GM19035 (cell line): ENCODE results near the gene GABBR1.

Source experiments
- ATAC-seq: cut with Tn5 transposase; IDR thresholded peaks from one replicate; pipeline ENCODE4 v1.9.1; 2021; ENCODE audit not compliant: unreplicated experiment

The GABBR1 gene

DNA sequence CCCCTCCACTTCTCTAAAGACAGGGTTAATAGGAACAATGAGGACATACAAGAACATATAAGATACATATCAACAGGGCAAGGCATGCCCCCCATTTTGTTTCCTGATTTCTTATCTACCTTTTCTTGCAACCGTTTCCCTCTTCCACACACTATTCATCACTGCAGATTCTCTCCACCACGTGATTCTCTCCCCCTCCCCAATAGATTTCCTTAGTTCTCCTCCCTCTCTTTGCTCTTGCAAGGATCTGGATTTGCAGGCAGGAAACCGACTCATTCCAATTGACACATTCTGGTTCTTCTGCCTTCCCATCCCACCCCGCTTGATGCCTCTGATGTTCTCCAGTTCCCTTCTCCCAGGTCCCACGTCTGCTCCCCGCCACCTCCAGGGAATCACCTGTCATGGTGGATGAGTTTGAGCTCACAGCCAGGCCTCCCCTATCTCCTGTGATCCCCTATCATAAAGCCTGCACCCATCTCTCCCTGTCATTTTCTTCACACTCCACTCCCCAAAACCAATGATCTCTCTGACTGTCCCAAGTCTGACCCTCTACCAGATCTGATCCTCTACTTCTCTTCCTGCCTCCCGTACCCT, 7.5 kb downstream of the GABBR1 start:
- ATAC-seq = no peak

- no peak for ATAC-seq
These were observed 8.4 kb downstream of the GABBR1 start for GRCh38 chr6:29624520-29624961.

DNA sequence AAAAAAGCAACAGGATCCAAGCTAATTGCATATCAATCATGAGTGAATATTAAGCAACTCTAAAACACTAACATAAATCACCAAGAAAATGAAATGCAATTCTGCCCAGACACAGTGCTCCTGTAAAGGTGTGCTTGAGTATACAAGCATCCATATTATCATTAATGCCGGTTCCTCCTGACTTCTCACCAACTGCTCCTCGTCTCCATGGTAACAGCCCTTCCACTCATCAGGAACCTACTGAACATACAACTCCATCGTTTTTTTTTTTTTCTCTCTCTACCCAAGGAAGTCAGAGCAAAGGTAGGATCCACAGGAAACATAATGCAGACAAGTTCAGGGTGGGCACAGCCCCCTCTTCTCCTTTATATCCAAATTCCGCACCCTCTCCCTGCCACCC, 12.4 kb downstream of the GABBR1 start:
- ATAC-seq = no peak

DNA sequence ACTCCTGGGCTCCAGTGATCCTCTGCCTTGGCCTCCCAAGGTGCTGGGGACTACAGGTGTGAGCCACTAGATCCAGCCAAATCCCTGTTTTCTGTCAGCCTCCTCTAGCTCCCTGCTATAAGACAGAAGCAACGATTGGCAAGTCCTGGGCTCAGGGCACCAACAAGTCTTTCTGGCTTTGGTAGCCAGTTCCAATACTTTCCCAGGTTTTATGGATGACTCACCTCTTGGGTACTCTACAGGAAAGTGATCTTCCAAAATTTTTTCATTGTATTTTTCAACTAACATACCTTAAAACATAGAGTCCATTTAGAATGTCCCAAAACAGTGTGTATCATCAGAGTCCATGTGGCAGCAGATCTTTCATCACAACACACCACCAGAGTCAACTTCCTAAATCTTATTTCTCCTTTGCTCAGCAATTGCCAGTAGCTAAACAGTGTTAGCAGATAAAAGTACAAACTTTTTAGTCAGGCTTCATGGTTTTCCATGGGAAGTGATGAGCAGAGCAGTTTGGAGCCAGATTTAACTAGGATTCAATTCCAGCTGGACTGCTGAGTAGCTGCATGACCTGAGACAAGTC, 13.3 kb downstream of the GABBR1 start:
- ATAC-seq = no peak

DNA sequence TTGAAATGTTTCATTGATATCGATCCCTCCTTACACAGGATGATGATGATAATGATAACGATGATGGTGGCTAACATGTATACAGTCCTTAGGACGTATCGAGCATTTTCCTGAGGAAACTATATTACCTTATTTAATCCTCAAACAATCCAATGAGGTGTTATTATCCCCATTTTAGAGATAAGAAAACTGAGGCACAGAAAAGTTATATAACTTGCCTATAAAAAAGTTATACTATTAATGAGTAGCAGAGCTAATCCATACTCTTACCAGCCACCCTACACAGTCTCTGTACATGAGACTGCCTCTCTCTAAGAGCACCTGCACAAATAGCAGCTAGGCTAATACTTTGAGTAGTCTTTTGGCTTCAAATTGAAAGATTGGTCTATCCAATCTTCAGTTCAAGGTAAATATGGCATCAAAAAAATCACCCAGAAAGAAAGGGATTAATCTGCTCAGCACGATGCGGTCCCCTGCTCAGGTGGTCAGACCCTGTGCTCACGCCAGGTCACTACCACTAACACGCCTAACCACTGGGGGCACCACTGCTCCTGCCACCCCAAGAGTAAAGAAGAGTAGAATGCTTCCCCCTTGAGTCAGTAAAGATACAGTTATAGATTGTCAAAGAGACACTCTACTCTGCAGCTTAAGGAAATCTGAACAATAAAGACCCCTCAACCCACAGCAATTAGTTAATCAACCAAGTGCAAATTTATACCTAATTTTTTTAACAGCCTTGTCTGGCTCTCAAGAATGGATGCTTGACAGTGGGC, 15.0 kb downstream of the GABBR1 start:
- no peak for ATAC-seq

DNA sequence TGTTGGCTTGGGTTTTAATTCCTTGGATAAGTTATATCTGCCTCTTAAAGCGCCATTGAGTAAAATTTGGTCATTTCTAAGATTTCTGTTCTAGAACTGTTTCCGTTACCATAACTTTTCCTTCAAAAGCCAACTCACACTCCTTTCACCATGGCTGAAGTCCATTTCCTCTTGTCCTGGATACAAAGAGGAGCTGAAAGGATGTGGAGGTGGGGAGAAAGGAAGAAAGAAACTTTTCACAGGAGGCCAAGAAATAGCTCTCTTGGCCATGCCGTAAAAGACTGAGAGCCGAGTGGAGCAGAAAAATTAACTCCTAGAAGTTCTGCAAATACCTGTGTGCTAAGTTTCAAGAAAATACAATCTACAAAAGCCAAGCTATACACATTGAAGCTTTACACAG, 21.6 kb downstream of the GABBR1 start:
- ATAC-seq = no peak

DNA sequence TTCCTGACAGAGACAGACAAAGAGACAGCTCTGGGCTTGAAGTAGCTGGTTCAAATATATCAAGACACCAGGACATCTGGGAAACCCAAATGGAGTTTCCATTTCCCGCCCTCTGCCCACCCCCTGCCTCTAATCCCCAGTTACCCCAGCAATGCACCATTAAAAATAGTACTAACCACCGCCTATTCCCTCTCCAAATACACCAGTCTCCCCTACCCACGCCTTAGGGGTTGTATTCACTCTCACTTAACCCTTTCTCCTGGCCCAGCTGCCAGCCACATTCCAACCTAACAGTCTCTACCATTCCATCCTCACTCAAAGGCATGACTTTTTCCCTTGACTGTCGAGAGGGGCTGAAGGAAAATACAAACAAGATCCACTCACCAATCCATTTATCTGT, 22.4 kb downstream of the GABBR1 start:
- no peak for ATAC-seq

DNA sequence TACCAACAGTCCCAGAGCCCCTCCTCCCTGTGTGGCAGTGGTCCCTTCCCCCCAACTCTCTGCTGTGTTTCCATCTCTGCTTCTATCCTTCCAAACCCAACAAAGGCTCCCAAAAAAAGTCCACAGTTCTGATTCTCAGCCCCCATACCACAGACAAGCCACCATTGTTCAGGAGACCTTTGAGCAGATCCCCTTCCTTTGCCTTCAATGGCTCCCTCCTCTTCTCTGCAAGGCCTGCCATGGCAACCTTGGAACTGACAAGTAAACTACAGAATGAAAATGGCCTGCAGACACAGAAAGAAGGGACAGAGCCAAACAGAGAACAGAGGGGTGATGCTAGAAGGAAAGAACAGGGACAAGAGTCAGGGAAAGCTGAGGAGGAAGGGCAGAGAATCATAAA, 24.9 kb downstream of the GABBR1 start:
- ATAC-seq = no peak

- no peak for ATAC-seq
These were observed 29.1 kb downstream of the GABBR1 start for GRCh38 chr6:29603930-29604329.

GRCh38 chr6:29603456-29603855, 29.5 kb downstream of the GABBR1 start:
- no peak for ATAC-seq

DNA sequence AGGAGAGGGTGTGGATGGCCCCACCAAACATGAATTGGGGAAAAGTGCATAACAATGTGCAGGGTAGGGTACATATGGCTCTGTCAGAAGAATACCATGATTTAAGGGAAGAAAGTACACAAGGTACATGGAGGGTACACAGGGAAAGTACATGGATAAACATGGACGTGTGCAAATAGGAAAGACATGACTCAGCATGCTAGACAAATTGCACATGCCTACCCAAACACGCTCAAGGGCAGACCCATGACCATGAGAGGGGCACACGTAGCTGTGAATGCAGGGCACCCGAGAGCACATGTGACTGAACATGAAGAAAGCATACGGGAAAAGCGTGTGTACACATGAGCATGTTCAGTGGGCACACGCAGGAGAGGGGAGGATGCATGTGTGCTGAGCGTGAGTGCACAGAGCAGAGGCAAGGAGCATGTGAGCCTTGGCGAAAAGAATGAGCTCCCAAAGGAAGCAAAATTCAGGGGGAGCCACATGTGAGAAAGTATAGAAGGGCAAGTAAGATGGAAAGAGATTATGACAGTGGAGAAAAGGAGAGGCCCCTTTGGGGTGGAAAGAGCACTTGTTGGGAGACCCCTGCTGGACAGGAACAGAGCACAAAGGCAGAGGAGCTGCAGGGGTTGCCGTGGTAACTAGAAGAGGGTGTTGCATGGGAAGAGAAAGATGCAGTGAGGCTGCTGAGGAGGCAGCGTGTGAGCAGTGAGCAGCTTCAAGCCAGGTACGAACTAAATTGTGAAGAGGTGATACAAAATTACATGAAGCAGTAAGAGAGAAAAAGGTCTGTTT, 30.2 kb downstream of the GABBR1 start:
- ATAC-seq = no peak

DNA sequence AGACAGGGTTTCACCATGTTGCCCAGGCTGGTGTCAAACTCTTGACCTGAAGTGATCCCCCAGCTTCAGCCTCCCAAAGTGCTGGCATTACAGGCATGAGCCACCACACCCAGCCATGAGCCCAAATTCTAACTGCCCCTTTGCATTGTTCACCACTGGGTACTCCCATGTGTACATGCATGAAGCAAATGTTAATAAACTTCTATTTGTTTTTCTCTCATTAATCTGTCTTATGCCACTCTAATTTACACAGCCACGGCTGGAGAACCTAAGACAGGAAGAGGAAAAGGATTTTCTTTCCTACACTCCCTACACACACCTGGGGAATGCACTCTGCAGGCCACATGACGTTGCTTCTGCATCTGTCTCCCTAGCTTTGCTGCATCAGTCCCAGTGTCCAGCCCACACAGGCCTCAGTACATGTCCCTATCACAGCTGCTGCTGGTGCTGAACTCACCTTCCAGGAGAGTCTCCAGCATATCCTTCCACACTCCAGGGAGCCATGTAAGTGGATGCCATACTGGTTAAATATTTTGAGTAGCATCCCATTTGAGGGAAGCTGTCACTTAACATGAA, 34.7 kb downstream of the GABBR1 start:
- no peak for ATAC-seq

DNA sequence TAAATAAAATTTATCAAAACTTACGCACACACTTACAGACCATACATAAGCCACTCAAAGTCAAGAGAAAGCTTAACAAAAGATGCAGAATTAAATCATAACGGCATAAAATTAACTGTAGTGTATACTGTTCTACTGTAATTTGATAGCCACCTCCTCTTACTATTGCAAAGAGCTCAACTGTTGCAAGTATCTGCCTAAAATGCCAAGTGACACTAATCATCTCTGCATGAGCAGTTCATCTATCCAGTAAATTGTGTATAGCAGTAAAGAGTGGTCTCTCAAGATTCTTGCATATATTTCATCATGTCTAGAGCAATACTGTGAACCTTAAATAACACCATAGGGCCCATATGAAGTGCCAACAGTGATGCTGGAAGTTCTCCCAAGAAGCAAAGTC, 35.8 kb downstream of the GABBR1 start:
- no peak for ATAC-seq

DNA sequence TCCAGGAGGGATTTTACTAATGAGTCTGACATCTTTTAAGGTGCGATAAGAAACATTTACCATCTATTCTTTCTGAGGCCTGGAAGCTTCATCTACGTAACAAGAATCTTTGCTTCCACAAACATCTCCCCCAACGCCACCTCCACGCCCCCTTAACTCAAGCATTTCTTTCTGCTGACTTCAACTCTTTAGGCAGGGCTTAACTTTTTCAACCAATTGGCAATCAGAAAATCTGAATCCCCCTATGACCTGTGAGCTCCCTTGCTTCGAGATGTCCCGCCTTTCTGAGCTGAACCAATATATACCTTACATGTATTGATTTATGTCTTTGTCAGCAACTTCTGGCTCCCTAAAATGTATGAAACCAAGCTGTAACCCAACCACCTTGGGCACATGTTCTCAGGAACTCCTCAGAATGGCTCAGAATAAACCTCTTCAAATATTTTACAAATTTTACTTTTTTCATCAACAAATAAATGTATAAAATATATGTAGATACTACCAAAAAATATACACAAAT, 36.5 kb downstream of the GABBR1 start:
- ATAC-seq = no peak

DNA sequence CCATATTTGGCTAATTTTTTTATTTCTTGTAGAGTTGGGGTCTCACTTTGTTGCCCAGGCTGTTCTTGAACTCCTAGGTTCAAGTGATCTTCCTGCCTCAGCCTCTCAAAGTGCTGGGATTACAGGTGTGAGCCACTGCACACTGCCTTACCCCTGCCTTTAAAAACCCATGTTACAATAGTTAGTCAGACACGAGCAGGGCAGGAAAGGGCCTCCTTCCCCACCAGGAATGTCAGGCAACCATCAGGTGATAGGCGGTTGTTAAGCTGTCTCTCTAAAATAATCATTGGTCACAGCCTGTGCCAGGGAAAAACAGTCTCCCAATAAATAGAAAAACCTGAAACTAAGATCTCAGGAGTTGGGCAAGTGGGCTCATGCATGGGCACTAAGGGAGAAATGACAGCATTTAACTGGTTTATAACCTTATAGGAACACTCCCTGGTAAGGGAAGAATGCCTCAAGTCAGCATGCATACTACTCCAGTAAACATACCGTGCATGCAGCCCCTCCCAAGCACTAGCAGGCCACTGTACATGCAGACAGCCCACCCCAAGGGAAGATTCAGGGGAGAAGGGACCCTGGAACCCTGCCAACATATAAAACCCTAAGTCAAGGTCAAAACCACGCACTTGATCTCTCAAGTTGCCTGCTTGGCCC, 39.7 kb downstream of the GABBR1 start:
- ATAC-seq = no peak

GRCh38 chr6:29591677-29592076, 41.3 kb downstream of the GABBR1 start:
- no peak for ATAC-seq

DNA sequence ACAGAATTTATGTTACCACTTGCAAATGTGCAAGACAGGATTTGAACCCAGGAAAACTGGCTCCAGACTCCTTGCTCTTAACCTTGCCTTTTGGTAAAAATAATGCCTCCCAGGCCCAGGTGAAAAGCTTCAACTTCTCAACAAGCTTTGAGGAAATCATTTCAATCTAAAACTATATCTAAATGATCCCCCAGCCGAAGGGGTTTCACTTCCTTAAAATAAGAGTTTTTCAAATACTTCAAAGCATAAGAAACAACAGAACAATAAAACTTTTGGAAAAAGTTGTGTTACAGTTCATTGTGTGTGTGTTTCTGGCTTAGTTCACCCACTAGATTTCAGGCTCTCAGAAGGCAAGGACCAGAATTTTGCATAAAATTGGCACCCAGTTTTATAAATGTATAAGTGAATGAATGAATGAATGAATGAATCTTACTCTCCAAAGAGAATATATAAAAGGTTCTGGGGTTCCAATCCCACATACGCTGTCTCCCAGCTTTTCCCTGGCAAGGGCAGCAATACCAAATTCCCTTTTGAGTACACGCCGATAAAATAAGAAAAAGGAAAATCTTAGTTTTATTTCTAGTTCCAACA, 42.7 kb downstream of the GABBR1 start:
- ATAC-seq = no peak

DNA sequence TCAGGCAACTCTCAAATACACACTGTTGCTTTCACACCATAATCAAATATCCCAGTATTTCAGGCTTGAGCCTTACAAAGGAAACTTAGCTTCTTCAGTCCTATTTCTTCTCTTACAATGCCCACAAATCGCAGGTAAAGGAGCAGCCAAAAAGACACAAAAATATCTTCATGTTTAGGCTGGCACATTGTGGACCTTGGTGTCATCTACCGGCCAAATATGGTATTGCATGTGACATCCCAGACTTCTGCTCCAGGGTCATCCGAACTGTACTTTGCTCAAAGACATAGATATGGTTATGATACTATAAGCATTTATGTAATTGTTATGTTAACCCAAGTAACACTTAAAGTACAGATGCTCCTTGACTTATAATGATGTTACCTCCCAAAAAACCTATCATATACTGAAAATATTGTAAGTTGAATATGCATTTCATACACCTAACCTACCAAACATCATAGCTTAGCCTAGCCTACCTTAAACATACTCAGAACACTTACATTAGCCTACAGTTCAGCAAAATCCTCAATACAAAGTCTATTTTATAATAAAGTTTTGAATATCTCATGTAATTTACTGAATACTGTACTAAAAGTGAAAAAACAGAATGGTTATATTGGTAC, 43.4 kb downstream of the GABBR1 start:
- peak; percentile 52 for ATAC-seq

DNA sequence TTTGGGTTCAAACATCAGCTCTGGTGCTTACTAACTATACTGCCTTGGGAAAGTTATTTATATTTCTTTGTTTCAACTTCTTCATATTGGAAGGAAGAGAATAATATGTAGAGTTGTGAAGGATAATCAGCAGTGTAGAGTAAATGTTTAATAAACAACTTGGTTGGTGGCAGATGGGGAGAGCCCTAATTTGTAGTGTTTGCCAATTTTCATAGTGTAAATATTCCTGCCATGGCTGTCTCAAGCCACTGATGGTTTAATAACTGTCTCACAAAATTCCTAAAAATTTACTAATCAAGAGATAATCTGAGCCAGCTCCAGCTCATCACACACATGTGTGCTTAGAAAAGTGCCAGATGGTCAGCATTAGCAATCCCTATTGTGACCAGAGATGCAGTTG, 48.2 kb downstream of the GABBR1 start, which contains the start of gene OR2H2:
OR2H2 (plus strand) TSS at position 301 of the 400 bp plus-strand sequence. CDS start 2,824 bp downstream, outside the sequence.
- ATAC-seq = no peak

- no peak for ATAC-seq
These were observed 55.4 kb downstream of the GABBR1 start for GRCh38 chr6:29577544-29577943.
